DMS153 (cell line): ENCODE data around the gene SORCS1.
A peak's percentile ranks its signal among the peaks of the same experiment; 100 is the strongest.

ENCODE experiments used
- DNase-seq: peaks from one replicate; lab custom pipeline; 2025; lab: John Stamatoyannopoulos, UW

SORCS1 gene

GRCh38 chr10:106741006-106741530, 423.4 kb downstream of the SORCS1 start:
- DNase-seq: no peak

GRCh38 chr10:106740071-106740470, 424.4 kb downstream of the SORCS1 start:
- no peak for DNase-seq

GRCh38 chr10:106734220-106734619, 430.3 kb downstream of the SORCS1 start:
- no peak for DNase-seq

- DNase-seq: no peak
Measured at GRCh38 chr10:106728232-106728631, 436.3 kb downstream of the SORCS1 start.

GRCh38 chr10:106727170-106727569, 437.3 kb downstream of the SORCS1 start:
- no peak for DNase-seq

- no peak for DNase-seq
Measured at GRCh38 chr10:106722524-106722923, 442.0 kb downstream of the SORCS1 start.

- no peak for DNase-seq
Measured at GRCh38 chr10:106720683-106721082, 443.8 kb downstream of the SORCS1 start.

- DNase-seq: no peak
Measured at GRCh38 chr10:106716381-106716780, 448.1 kb downstream of the SORCS1 start.

GRCh38 chr10:106714734-106715555, 449.6 kb downstream of the SORCS1 start:
- no peak for DNase-seq

GRCh38 chr10:106713846-106714245, 450.7 kb downstream of the SORCS1 start:
- no peak for DNase-seq

- DNase-seq: no peak
Measured at GRCh38 chr10:106712988-106713387, 451.5 kb downstream of the SORCS1 start.

- no peak for DNase-seq
Measured at GRCh38 chr10:106711313-106711906, 453.1 kb downstream of the SORCS1 start.

- no peak for DNase-seq
Measured at GRCh38 chr10:106708506-106708905, 456.0 kb downstream of the SORCS1 start.

- DNase-seq: no peak
Measured at GRCh38 chr10:106707657-106708056, 456.8 kb downstream of the SORCS1 start.

- DNase-seq: no peak
Measured at GRCh38 chr10:106706127-106706526, 458.4 kb downstream of the SORCS1 start.

- peak; percentile 3 for DNase-seq
Measured at GRCh38 chr10:106705681-106706100, 458.8 kb downstream of the SORCS1 start.

- DNase-seq: no peak
Measured at GRCh38 chr10:106696239-106696638, 468.3 kb downstream of the SORCS1 start.

GRCh38 chr10:106694696-106695095, 469.8 kb downstream of the SORCS1 start:
- DNase-seq: no peak

- DNase-seq: no peak
Measured at GRCh38 chr10:106682175-106682574, 482.3 kb downstream of the SORCS1 start.

- no peak for DNase-seq
Measured at GRCh38 chr10:106680061-106680460, 484.4 kb downstream of the SORCS1 start.

GRCh38 chr10:106679314-106679713, 485.2 kb downstream of the SORCS1 start:
- DNase-seq: no peak

GRCh38 chr10:106672517-106673175, 491.9 kb downstream of the SORCS1 start:
- DNase-seq: no peak

GRCh38 chr10:106661767-106662140, 502.8 kb downstream of the SORCS1 start:
- DNase-seq: no peak
